Activated CD4-positive, alpha-beta T cell treated with anti-CD3 and anti-CD28 coated beads, Interleukin-2, Interleukin-6, amounts not matched to agents 100 ng/mL and 50 ng/mL, durations not matched to agents 16 hours and 8 hours (primary cell): Measurements from ENCODE around the gene BAG5.

Experiments used
- DNase-seq: peaks from one replicate; pipeline ENCODE4 v3.0.0-alpha.2; 2020

BAG5 gene

DNA sequence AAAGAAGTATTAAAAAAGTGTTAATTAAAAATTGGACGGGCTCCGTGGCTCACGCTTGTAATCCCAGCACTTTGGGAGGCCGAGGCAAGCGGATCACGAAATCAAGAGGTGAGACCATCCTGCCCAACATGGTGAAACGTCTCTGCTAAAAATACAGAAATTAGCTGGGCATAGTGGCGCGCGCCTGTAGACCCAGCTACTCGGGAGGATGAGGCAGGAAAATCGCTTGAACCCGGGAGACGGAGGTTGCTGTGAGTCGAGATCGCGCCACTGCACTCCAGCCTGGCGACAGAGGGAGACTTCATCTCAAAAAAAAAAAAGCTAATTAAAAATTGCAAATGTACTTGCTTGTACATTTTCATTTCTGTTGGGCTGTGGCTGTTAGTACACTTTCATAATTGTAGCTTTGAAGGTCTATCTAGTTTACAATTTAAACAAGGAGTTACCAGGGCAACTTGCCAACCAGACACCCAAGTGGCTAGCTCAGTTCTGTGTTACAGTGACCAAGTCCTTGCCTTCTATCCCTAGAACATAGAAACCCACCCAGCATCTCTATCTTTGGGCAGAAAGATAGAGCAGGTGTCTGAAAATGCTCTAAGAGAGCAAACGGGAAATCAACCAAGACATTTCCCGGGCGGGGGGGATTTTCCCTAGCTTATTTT is 1.5 kb upstream of the BAG5 start:
- no peak for DNase-seq

DNA sequence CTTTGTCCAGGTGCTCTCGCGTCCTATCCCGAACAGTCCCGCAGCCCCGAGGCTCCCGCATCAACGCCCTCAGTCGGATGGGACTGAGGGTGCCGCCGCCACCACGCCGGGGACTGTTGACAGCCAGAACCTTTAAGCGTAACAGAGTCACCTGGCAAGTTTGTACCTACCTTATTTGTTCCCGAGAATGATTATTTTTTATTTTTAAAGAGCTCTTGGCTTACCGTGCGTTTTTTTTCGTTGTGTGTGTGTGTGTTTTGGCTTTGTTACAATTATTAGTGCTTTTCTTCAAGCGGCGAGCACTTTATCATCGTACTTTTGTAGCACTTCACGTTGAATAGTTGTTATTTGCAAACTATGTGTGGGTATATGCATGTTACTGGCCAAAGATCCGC is 766 bp upstream of the BAG5 start:
- no peak for DNase-seq

DNA sequence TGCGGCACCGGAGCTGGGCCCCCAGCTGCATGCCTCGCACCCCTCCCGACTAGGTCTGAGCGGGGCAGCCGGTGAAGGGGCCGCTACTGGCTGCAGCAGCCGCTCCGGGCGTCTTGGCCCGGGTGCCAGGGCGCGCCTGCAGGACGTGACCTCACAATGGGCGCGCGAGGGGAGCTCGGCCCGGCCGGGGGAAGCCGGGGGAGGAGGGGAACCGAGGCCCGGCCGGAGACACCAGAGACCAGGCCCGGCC is 353 bp downstream of the BAG5 start:
- no peak for DNase-seq

DNA sequence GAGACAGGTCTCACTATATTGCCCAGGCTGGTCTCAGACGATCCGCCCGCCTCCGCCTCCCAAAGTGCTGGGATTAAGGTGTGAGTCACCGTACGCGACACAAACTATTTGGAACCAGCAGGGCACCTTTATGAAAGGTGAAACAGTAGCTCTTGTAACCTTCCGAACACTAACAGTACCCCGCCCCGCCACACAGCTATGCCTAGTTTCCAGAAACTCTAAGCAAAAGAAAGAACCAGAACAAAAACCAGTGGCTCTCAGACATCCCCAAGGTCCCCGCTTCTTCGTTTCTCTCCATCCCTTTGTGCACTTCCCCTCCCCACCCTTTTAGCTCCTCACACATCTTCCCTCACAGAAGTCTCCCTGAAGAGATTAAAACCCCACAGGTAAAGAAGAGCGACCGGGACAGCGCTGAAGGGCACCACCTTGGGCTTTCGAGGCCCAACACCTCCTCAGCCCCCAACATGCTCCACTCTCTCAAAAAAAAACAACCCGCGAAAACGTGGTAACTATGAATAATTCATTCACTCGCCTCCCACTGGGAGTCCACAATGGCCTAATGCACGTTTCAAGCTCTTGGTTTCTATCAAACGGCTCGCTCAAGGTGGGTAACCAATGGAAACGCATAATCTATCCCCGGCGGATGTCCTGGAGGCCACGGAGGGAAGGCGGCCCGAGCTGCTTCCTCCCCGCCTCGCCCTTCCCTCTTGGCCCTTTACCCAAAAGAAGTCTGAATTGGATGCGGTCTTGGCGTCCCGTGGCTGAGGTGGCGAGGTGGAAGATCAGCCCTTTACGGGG is 877 bp downstream of the BAG5 start:
- peak; percentile 73 for DNase-seq

DNA sequence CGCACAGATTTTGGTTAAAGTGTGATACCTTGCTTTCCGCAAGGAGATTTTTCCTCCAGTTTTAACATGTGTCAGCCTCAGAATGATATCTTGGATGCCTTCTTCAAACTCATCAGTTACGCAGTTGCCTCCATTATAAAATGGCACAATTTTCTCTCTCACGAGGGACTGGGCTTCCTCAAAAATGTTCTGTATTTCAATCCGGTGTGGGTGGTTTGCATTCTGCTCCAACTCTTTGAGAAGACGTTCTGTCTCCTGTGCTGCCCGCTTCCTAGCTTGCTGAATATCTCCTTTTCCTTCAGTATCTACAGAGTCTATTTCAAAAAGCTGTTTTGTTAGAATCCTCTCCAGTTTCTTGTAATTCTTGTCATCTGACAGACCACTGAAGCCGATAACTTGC is 1.8 kb downstream of the BAG5 start:
- DNase-seq: no peak

DNA sequence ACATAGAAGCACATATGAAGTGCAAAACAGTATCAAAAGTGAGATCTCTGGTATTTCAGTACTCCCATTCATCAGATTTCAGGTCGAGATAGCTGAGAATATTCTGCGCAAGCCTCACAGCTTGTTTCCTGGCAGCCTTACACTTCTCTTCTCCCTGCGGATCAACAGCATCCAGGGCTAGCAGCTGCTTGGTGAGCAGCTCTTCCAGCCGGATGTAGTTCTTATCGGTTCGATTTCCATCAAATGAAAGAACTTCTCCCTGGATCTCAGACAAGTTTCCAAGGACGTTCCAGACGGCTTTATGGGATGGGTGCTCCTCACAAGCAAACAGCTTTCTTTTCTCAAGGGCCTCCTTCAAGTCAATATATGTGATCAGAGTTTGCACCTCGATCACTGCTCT is 2.7 kb downstream of the BAG5 start:
- no peak for DNase-seq

DNA sequence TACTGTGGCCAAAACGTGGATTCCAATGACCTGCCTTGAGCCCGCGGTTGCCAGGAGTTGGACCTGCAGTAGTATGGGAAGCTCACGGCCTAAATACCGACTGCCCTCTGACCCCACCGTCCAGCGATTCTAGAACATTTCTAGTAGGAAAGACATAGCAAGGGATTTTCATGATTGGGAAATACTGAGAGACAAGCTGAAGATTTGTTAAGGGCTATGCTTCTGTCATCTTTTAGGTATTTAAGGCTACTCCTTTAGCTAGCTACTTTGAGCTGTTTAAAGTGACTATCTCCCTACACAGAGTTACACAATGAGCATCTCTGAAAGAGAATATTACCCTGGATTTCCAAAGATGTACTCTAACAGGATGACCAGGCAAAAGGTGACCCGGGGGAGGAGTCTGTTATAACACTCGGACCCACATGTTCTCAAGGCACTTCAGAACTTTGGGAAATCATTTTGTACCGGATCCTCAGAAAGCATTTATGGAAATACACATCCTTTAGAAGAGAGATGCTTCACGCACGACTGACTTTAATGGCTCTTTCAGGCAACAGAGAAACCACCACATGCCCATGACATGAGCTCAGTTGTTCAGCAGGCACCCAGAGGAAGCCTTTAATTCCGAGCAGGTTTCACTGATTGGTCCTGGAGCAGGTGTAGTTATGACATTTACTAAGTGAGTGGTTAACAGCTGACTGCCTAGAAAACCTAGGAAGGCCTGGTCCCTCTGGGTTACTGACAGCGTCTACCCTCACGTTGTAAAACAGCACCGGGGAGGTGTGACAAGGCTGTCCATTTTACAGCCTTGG is 4.2 kb downstream of the BAG5 start:
- no peak for DNase-seq

DNA sequence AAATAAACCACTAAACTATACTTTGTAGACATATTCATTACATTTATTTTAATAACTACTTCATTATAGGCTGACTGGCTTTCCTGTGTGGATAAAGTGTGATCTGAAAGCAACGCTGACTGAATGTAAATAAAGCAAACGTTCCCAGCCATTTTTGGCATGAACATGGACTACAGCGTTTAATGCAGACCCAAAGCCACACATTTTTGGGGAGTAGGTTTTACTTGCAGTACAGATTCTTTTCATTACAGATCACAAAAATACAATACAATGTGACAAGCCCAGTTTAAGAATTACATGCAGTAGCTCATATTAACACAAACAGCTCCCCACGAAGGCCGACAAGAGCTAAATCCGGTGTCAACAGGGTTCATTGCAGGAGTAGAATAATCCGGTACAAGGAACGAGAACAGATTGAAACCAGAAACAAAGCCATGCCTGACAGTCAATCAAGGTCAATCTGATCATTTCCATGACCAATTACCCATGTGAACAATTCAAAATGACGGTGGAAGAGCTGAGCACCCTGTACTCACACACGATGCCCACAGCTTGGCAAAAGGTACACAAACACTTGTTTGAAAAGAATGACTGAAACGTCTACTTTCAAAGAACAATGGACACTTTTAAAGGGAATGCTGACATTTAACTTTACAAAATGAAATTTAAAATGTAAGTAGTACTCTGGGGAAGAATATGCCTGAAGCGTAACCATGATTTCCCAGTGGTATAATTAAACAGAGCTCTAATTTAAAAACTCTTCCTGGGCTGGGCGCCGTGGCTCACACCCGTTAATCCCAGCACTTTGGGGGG is 5.3 kb downstream of the BAG5 start:
- no peak for DNase-seq

DNA sequence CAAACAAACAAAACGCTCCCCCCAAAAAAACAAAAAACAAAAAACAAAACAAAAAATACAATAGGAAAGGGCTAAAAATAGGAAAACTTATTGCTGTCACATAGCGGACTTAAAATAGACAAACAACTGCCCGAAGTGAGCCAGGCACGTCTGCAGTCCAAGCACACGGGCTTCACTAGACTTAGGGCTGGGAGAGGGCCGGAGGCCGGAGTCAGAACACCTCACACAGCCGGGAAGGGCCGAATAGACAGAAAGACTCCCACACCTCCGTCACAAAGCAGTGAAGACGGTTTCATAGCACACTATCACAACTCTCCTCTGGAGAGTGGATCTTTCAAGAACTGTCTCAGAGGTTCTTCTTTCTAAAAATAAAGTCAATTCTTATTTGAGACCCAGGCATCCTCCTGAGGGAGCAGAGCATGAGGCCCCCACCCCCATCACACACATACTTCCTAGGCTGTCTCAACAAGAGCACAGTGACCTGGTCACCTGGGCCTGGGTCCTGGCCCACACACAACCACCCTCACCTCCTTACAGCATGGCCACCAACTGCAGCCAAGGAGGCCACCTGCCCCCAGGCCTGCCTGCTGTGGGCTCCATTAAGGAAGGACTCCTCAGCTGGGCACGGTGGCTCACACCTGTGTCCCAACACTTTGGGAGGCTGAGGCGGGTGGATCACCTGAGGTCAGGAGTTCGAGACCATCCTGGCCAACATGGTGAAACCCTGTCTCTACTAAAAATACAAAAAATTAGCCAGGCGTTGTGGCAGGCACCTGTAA is 6.7 kb downstream of the BAG5 start:
- DNase-seq: no peak

DNA sequence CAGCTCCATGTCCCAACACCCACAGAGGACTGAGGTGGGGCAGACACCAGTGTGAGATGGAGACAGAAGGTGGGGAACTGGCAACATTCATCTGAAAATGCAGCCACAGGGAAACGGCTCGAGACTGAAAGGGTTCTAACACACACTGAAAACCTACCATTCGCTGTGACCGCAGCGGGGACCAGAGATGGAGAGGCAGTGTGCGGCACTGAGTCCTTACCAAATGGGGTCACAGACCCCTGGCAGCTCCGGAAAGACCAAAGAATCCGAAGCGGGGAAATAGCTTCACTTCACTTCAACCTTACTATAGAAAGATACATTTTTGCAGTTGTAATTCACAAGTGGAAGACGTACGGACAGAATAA is 9.6 kb downstream of the BAG5 start:
- DNase-seq: no peak

DNA sequence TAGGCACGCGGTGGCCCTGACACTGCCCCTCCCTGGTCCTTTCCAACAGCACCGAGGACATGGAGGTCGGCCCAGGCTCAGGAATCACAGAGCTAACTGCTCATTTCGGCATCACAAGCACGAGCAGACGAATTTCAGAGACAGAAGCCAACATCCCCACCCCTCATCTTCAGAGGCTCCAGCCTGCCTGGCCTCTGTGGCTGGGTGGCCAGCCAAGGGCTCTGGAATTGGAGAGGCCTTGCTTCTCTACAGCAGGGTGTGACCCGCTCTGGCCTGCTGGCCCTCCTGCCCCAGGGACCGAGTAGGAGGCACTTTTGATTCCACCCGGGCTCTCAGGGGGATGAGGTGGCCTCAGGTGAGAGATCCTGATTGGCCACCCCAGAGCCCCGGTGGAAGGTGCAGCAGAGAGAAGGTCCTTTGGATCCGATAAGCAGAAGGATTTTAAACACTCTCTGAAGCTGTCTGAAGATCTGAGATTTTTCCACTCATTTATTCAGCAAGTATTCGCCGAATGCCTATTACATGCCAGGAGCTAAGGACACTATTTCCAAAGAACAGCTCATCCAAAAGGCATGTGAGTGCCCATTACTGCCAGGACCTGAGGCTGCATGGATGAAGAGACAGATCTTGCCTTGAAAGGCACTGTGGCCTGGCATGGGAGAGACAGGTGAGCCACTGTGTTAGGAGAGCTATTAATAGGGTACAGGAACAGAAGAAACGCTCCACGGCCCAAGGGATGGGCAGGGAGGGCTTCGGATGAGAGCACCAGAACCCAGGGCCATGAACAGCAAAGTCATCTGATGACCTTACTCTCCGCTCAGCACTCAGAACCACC is 10.2 kb downstream of the BAG5 start:
- no peak for DNase-seq

DNA sequence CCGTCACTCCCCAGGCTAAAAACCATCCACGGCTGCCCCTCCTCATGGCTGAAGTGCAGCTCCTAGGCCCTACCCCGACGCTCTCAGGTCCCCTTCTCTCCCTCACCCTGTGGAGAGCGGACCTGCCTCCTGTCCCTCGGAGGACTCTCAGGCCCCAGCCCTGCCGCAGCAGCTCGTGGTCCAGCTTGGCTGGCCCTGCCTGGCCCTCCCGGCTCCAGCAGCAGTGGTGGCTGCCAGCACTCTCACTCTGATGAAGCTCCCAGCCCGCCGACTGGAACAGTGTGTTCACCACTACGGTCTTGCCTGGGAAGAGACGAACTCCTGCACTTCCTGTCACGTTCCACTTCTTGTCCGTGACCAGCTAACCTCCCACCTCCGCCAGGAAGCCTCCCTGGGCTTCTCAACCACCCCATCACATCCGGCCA is 11.1 kb downstream of the BAG5 start:
- DNase-seq: no peak

DNA sequence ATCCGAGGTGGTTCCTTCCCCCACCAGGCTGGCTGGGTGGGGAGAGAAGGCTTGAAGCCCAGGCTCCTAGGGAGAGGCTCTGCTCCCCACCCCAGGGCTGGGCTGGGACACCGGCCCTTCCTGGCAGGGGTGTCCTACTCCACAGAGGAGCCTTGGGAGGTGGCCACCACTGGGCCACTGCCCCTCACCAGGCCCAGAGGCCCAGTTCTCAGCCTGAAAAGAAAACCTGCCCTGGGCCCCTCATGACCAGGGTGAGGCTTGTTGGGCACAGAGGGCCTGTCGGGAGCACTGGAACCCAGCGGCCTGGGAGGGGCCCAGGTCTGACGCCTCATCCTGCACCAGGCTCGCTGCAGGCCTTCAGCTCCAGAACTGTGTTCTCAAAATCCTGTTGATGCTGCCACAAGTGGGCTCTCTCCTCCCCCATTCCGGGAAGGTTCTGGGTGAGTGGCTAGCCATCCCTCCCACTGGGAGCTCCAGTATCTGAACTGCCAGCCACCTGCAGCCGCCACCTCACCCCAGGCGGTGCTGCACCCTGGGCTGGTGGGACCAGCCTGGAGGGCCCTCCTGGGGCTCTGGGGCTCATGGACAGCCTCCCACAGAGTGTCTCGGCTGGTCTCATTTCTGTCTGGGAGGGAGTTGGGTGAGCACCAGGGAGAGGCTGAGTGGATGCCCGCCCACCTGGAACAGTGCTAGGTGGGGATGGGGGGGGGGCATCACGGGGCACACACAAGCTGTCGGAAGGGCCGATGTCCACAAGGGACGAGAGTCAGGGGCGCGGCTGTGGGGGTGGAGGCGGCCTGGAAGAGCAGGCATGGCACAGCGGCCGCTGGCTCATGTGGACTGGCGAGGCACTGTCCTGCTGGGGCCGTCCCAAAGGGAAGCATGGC is 11.8 kb downstream of the BAG5 start:
- no peak for DNase-seq

DNA sequence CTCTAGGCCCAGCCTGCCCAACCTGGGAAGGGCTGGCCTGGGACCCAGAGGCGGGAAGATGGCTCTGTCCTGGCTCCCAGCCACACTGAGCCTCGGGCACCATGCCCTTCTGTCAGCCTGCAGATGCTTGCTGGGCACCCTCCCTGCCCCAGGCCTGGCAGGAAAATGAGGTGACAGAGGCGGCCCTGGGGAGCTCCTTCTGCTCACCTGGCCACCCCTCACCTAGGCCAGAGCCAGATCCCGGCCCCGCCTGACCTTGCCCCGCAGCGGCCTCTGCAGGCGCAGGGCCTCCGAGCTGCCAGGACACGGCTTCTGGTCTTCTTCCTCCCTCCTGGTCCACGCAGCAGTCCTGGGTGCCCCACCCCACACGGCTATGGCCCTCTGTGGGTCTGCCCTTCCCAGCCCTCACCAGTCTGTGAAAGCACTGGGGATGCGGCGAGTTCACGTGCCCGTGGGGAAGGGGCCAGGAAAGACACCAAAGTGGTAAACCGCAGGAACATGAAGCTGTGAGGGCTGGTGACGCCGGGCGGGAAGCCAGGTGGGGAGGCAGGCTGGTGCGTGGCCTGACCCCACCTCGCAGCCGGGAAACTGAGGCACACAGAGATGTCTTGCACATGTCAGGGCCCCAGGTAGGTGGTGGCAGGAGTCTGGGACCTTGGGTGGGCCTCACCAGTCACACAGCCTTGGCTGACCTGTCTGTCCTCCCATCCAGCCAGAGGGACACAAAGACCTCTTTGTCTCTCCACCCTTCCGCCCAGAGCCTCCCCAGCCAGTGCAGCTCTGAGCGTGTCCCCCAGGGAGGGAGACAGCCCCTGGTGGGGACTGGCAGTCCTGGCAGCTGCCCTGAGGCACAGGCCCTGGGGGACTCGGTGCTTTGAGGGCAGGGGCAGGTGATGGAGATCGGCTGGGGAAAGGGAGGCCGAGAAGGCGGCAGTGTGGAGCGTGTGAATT is 12.8 kb downstream of the BAG5 start:
- DNase-seq: no peak

DNA sequence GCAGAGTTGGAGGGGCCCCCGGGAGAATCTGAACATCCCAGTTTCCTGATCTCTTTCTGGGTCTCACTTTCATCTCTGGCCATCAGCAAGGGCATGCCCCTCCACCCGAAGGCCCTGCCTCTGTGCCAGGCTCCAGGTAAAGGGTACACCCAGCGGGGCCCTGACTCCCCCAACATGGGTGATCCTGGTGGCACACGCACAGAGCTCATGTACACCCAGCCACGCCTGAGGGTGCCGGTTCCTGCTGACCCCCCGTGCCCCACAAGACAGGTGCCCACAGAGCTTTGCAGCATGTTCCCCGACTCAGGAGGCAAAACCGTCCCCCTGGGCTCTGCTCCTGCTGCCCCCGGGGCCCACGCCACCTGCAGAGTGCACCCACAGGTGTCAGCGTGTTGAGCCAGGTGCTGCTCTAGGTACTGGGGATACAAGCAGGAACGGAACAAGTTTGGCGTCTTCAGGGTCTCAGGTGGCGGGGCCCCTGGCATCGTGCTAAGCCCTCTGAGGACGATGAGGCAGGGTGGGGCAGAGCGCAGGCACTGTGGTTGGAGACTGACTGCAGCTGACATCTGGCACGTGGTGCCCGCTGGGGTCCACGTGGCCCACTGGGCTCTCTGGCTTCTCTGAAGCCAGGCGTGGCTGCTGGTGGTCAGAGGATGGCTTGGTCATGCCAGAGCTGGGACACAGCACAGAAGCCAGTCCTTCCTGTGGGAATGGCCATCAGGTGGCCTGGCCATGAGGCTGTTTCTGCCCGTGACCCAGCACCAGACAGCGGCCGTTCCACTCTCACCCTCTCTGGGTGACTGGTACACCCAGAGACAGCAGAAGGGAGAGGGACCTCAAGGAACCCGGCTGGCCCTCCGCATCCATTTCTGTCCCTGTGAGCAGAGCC is 13.8 kb downstream of the BAG5 start:
- no peak for DNase-seq

DNA sequence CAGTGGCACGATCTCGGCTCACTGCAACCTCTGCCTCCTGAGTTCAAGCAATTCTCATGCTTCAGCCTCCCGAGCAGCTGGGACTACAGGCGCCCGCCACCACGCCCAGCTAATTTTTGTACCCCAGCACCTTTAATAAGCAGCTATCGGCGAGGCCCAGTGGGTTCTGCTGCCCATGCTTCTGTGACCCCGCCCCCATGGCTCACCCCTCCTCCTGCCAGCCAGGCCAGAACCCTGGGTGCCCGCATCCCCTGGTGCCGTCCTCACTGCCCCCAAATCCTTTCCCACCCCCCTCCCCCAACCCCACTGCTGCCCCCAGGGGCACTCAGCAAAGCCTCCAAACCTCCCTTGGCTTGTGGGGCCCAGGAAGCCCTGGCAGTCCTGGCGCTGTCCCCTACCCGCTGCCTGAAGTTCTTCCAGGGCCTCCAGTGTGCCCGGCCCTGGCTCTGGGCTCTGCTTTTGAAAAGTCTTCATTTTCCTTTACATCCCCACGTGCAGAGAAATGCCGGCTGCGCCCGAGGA is 14.5 kb downstream of the BAG5 start:
- no peak for DNase-seq

DNA sequence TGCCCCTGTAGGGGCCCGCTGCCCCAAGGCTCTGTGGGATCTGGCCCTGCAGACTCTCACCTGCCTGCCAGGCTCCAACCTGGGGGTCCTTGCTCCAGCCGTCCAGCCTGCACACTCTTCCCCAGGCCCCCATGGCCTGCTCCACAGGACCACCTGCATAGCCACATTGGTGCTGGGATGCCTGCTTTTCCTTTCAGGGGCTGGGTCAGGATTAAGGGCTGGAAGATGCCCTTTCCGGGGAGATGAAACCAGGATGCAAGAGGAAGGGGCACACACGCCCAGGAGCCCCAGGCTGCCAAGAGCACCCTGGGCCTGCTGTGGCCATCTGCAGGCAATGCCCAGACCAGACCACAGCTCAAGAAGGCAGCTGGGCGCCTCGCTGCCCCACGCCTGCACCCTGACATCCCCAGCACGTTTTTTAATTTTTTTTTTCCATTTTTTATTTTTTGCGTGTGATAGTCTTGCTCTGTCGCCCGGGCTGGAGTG is 15.0 kb downstream of the BAG5 start:
- no peak for DNase-seq
